ENCODE data around the gene MPP2.

DNA sequence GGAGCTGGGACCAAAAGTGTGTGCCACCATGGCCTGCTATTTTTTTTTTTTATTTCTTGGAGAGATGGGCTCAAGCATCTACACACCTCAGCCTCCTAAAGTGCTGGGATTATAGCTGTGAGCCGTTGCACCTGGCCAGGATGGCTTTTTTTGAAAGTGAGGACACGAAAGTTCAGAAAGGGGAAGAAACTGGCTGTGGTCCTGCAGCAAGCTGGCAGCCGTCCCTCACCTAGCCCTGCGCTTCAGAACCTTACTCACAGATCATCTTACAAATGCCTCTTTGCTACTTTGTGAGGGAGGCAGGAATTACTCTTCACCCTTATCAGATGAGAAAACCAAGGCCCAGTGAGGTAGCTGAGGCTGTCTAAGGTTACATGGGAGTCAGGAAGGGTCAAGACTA lies 39.4 kb upstream of the MPP2 start:
- TF ChIP-seq SCRT2 (tag by site-specific recombination; IDR thresholded peaks at IDR 0.05) (no peak), ZNF610 (tag by site-specific recombination; IDR thresholded peaks at IDR 0.05; ENCODE audit: borderline replicate concordance) (no peak), KLF10 (tag by site-specific recombination; IDR thresholded peaks at IDR 0.05) (no peak), ZNF274 (IDR thresholded peaks at IDR 0.05; ENCODE audit: low read length) (no peak), ZNF274 (tag by site-specific recombination; IDR thresholded peaks at IDR 0.05; ENCODE audit: borderline replicate concordance) (no peak), RBAK (tag by site-specific recombination; IDR thresholded peaks at IDR 0.05) (no peak), ZBTB1 (tag by site-specific recombination; IDR thresholded peaks at IDR 0.05) (no peak), ZNF23 (tag by site-specific recombination; IDR thresholded peaks at IDR 0.05; ENCODE audit: borderline replicate concordance) (no peak)
- TF ChIP-seq, protein P1, sequence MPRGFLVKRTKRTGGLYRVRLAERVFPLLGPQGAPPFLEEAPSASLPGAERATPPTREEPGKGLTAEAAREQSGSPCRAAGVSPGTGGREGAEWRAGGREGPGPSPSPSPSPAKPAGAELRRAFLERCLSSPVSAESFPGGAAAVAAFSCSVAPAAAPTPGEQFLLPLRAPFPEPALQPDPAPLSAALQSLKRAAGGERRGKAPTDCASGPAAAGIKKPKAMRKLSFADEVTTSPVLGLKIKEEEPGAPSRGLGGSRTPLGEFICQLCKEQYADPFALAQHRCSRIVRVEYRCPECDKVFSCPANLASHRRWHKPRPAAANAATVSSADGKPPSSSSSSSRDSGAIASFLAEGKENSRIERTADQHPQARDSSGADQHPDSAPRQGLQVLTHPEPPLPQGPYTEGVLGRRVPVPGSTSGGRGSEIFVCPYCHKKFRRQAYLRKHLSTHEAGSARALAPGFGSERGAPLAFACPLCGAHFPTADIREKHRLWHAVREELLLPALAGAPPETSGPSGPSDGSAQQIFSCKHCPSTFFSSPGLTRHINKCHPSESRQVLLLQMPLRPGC (tag by site-specific recombination; IDR thresholded peaks at IDR 0.05): no peak
- TF ChIP-seq, protein P2, sequence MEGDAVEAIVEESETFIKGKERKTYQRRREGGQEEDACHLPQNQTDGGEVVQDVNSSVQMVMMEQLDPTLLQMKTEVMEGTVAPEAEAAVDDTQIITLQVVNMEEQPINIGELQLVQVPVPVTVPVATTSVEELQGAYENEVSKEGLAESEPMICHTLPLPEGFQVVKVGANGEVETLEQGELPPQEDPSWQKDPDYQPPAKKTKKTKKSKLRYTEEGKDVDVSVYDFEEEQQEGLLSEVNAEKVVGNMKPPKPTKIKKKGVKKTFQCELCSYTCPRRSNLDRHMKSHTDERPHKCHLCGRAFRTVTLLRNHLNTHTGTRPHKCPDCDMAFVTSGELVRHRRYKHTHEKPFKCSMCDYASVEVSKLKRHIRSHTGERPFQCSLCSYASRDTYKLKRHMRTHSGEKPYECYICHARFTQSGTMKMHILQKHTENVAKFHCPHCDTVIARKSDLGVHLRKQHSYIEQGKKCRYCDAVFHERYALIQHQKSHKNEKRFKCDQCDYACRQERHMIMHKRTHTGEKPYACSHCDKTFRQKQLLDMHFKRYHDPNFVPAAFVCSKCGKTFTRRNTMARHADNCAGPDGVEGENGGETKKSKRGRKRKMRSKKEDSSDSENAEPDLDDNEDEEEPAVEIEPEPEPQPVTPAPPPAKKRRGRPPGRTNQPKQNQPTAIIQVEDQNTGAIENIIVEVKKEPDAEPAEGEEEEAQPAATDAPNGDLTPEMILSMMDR (tag by site-specific recombination; IDR thresholded peaks at IDR 0.05): no peak
- TF ChIP-seq, protein P3, sequence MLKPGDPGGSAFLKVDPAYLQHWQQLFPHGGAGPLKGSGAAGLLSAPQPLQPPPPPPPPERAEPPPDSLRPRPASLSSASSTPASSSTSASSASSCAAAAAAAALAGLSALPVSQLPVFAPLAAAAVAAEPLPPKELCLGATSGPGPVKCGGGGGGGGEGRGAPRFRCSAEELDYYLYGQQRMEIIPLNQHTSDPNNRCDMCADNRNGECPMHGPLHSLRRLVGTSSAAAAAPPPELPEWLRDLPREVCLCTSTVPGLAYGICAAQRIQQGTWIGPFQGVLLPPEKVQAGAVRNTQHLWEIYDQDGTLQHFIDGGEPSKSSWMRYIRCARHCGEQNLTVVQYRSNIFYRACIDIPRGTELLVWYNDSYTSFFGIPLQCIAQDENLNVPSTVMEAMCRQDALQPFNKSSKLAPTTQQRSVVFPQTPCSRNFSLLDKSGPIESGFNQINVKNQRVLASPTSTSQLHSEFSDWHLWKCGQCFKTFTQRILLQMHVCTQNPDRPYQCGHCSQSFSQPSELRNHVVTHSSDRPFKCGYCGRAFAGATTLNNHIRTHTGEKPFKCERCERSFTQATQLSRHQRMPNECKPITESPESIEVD (tag by site-specific recombination; IDR thresholded peaks at IDR 0.05): no peak
- TF ChIP-seq, protein P4, sequence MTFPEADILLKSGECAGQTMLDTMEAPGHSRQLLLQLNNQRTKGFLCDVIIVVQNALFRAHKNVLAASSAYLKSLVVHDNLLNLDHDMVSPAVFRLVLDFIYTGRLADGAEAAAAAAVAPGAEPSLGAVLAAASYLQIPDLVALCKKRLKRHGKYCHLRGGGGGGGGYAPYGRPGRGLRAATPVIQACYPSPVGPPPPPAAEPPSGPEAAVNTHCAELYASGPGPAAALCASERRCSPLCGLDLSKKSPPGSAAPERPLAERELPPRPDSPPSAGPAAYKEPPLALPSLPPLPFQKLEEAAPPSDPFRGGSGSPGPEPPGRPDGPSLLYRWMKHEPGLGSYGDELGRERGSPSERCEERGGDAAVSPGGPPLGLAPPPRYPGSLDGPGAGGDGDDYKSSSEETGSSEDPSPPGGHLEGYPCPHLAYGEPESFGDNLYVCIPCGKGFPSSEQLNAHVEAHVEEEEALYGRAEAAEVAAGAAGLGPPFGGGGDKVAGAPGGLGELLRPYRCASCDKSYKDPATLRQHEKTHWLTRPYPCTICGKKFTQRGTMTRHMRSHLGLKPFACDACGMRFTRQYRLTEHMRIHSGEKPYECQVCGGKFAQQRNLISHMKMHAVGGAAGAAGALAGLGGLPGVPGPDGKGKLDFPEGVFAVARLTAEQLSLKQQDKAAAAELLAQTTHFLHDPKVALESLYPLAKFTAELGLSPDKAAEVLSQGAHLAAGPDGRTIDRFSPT (tag by site-specific recombination; IDR thresholded peaks at IDR 0.05): no peak
